ENCODE data around the gene LUC7L2. TPM values are rescaled to one million over a fixed set of nuclear protein-coding genes. Genes with fewer than 3 reads are reported as not detected.

The LUC7L2 gene
- total and polyA plus RNA-seq, 2 of the 8 experiments (the other 6 are each of a cell fraction or from before 2014, with no cell fraction given): 22.9 to 67.8 TPM

DNA sequence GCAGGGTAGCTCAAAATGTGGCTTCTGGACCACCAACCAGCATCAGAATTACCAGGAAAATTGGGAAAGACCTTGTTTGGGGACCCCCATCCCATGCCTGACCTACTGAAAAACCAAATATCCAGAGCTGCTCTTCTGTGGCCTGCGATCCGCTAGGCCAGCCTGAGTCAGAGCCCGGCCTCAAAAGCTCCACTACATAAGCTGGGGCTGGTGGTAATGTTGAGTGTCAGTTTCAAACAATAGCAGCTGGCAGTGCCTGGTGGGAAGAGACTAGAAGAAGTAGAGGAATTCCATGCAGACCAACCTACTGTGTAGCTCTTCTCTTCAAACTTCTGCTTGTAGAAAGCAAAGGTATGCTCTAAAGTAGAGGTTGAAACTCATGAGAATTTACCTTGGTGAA lies 71.8 kb downstream of the LUC7L2 start (continued):
- TF ChIP-seq, protein P1, sequence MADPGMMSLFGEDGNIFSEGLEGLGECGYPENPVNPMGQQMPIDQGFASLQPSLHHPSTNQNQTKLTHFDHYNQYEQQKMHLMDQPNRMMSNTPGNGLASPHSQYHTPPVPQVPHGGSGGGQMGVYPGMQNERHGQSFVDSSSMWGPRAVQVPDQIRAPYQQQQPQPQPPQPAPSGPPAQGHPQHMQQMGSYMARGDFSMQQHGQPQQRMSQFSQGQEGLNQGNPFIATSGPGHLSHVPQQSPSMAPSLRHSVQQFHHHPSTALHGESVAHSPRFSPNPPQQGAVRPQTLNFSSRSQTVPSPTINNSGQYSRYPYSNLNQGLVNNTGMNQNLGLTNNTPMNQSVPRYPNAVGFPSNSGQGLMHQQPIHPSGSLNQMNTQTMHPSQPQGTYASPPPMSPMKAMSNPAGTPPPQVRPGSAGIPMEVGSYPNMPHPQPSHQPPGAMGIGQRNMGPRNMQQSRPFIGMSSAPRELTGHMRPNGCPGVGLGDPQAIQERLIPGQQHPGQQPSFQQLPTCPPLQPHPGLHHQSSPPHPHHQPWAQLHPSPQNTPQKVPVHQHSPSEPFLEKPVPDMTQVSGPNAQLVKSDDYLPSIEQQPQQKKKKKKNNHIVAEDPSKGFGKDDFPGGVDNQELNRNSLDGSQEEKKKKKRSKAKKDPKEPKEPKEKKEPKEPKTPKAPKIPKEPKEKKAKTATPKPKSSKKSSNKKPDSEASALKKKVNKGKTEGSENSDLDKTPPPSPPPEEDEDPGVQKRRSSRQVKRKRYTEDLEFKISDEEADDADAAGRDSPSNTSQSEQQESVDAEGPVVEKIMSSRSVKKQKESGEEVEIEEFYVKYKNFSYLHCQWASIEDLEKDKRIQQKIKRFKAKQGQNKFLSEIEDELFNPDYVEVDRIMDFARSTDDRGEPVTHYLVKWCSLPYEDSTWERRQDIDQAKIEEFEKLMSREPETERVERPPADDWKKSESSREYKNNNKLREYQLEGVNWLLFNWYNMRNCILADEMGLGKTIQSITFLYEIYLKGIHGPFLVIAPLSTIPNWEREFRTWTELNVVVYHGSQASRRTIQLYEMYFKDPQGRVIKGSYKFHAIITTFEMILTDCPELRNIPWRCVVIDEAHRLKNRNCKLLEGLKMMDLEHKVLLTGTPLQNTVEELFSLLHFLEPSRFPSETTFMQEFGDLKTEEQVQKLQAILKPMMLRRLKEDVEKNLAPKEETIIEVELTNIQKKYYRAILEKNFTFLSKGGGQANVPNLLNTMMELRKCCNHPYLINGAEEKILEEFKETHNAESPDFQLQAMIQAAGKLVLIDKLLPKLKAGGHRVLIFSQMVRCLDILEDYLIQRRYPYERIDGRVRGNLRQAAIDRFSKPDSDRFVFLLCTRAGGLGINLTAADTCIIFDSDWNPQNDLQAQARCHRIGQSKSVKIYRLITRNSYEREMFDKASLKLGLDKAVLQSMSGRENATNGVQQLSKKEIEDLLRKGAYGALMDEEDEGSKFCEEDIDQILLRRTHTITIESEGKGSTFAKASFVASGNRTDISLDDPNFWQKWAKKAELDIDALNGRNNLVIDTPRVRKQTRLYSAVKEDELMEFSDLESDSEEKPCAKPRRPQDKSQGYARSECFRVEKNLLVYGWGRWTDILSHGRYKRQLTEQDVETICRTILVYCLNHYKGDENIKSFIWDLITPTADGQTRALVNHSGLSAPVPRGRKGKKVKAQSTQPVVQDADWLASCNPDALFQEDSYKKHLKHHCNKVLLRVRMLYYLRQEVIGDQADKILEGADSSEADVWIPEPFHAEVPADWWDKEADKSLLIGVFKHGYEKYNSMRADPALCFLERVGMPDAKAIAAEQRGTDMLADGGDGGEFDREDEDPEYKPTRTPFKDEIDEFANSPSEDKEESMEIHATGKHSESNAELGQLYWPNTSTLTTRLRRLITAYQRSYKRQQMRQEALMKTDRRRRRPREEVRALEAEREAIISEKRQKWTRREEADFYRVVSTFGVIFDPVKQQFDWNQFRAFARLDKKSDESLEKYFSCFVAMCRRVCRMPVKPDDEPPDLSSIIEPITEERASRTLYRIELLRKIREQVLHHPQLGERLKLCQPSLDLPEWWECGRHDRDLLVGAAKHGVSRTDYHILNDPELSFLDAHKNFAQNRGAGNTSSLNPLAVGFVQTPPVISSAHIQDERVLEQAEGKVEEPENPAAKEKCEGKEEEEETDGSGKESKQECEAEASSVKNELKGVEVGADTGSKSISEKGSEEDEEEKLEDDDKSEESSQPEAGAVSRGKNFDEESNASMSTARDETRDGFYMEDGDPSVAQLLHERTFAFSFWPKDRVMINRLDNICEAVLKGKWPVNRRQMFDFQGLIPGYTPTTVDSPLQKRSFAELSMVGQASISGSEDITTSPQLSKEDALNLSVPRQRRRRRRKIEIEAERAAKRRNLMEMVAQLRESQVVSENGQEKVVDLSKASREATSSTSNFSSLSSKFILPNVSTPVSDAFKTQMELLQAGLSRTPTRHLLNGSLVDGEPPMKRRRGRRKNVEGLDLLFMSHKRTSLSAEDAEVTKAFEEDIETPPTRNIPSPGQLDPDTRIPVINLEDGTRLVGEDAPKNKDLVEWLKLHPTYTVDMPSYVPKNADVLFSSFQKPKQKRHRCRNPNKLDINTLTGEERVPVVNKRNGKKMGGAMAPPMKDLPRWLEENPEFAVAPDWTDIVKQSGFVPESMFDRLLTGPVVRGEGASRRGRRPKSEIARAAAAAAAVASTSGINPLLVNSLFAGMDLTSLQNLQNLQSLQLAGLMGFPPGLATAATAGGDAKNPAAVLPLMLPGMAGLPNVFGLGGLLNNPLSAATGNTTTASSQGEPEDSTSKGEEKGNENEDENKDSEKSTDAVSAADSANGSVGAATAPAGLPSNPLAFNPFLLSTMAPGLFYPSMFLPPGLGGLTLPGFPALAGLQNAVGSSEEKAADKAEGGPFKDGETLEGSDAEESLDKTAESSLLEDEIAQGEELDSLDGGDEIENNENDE (IDR thresholded peaks at IDR 0.05; ENCODE audit: insufficient replicate concordance, low read length): no peak
- TF ChIP-seq CBX8 (IDR thresholded peaks at IDR 0.05; ENCODE audit: borderline replicate concordance, low read depth, low read length): no peak
- TF ChIP-seq EP300 (IDR thresholded peaks at IDR 0.05; ENCODE audit: borderline replicate concordance in 1 of 2, low read depth in 2 of 2, low read length in 2 of 2): no peak
- no peak for TF ChIP-seq TEAD4 (IDR thresholded peaks at IDR 0.05; ENCODE audit: low read depth, low read length)
- TF ChIP-seq, protein P2, sequence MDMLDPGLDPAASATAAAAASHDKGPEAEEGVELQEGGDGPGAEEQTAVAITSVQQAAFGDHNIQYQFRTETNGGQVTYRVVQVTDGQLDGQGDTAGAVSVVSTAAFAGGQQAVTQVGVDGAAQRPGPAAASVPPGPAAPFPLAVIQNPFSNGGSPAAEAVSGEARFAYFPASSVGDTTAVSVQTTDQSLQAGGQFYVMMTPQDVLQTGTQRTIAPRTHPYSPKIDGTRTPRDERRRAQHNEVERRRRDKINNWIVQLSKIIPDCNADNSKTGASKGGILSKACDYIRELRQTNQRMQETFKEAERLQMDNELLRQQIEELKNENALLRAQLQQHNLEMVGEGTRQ (IDR thresholded peaks at IDR 0.05; ENCODE audit: low read length): no peak
- TF ChIP-seq CBX5 (IDR thresholded peaks at IDR 0.05; ENCODE audit: low read depth, low read length): no peak
- TF ChIP-seq, protein P3, sequence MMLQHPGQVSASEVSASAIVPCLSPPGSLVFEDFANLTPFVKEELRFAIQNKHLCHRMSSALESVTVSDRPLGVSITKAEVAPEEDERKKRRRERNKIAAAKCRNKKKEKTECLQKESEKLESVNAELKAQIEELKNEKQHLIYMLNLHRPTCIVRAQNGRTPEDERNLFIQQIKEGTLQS (IDR thresholded peaks at IDR 0.05; ENCODE audit: insufficient read depth, low read depth, low read length): no peak

All from H1 (cell line).